HG03097 (cell line): ENCODE measurements around the gene MERTK.
"Not testable (repeated sequence)": the region's sequence is repeated elsewhere in the genome, so short reads cannot be mapped to it uniquely, and the experiment has no call there.

ENCODE experiments used
- ATAC-seq: cut with Tn5 transposase; IDR thresholded peaks from one replicate; pipeline ENCODE4 v1.9.1; 2021; ENCODE audit not compliant: unreplicated experiment, low FRiP score

MERTK gene

DNA sequence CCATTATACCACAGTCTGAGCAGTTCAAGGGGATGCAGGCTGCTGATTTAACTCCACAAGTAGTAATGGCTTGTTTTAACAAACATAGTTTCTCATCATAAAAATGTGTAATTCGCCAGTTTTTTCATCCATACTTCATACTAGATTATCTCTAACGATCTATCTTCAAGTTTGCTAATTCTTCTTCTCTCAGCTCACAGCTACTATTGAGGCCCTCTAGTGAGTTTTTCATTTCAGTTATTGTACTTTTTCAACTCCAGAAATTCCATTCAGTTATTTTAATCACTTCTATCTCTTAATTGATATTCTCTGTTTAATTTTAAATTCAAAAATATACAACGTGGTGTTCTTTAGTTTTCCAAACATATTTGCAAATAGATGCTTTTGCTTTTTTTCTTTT is 136.5 kb downstream of the MERTK start:
- ATAC-seq = no peak

DNA sequence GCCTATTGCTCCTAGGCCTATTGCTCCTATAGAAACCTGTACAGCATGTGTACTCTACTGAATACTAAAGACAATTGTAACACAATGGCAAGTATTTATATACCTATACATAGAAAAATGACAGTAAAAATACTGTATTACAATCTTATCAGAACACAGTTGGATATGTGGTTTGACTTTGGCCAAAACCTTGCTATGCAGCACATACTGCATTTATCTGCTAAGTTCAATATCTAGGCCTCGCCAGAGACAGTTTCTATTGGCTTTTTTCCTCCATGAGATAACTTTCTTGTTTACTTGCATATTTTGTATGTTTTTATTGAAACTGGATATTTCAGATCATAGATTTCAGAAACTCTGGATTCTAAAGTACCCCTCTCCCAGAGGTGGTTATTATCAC is 137.4 kb downstream of the MERTK start:
- no peak for ATAC-seq

DNA sequence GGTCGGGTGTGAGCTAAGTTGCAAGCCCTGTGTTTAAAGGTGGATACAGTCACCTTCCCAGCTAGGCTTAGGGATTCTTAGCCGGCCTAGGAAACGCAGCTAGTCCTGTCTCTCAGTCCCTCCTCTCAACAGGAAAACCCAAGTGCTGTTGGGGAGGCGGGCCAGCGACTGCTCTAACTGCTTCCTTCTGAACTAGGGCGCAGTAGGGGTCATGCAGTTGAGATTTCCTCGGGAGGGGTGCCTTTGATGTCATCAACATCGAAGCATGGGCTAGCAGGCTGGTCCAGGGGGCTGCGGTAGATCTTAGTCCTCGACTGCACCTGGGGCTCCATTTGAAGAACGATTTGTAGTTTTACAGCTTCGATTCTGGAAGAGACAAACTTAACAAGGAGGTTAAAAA is 141.1 kb downstream of the MERTK start:
- not testable (repeated sequence) for ATAC-seq

DNA sequence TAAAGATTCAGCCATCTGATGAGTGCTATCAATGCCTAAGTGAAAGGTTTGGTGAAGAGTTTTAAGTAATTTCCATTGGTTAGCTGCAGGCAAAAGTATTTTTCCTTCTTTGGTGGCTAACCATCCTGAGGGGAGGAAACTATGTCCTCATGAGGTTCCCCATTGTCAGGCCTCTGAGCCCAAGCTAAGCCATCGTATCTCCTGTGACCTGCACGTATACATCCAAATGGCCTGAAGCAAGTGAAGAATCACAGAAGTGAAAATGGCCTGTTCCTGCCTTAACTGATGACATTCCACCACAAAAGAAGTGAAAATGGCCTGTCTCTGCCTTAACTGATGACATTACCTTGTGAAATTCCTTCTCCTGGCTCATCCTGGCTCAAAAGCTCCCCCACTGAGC is 141.7 kb downstream of the MERTK start:
- ATAC-seq = not testable (repeated sequence)

DNA sequence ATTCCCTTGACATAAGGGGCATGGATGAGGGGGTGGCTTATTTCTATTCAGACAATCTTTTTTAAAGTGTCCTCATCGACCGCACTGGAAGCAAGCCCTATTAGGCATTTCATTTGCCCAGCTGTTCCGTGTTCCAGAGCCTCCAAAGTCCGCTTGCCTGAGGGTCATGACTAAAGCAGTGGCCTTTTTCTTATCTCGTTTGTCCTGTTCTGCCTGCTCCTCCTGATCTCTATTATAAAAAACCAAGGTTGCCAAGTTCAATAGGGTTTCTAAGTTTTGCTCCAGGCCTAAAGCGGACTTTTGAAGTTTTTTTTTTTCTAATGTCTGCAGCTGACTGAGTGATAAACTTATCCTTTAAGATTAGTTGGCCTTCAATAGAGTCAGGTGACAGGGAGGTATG is 143.1 kb downstream of the MERTK start:
- not testable (repeated sequence) for ATAC-seq

DNA sequence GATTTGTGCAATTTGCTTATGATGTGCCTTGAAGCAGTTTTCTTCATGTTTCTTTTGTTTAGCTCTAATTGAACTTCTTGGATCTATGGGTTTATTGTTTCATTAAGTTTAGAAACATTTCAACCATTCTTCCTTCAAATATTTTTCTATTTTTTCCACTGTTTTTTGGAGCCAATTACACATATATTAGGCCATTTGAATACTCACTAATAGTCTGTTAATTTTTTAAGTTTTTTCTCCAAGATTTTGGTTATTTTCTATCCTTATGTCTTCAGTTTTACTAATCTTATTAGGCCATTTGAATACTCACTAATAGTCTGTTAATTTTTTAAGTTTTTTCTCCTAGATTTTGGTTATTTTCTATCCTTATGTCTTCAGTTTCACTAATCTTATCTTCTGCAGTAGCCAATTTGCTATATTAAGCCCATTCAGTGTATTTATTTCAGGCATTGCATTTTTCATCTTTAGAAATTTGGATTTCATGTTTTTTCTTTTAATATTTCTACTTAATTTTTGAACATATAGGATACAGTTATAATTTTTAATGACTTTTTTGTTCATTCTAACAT is 147.1 kb downstream of the MERTK start:
- no peak for ATAC-seq

DNA sequence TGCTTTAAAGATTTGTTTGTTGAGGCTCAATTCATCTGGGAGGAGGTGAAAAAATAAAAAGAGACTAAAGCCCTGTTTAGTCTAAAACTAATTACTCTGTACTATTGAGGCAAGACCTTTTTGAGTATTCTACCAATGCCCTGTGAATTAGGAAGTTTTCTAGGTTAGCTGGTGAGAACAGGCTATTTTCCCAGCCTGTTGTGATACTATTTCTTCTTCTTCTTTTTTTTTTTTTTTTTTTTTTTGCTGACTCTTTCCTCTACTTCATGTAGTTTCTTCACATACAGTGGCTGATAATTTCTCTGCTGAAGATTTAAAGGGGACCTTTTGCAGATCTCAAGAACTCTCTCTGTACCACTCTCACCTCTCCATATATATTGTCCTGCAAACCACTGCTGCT is 147.8 kb downstream of the MERTK start:
- no peak for ATAC-seq

DNA sequence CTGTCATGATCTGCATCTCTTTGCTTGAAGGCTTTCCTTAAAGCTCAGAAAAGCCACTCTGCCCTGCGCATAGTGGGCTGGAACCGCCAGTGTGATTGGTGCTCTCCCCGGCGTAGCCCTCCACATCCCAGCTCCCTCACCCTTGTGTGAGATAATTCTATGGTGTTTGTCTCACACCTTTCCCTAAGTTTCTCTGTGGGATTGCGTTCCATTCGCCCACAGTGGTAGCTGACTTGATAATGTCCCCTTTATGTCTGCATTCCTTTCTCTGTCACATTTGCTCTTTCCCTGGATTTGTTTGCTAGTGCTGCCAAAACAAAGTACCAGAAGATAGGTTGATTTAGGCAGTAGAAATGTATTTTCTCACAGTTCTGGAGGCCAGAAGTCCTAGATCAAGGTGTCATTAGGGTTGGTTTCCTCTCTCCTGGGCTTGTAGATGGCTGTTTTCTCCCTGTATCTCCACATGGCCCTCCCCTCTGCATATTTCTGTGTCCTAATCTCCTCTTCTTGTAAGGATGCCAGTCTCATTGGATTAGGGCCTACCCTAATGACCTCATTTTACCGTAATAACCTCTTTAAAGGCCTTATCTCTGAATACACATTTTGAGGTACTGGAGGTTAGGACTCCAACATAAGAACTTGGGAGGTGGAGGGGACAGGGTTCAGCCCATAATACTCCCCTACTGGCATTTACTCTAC is 149.3 kb downstream of the MERTK start:
- no peak for ATAC-seq

DNA sequence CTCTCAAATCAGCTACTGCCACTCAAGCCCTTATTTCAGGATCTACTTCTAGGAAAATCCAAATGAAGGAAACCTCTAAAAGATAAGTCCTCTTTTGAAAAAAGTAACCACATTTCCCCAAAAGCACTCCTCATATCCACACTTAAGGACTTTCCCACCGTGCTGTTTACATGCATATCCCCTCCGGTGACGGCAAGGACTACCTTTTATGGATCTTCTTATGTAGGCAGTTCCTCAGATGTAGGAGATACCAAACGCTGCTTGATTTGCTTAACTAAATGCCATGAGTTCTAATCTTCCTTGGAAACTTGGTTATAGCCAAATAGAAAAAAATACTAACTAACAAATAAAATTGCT is 149.8 kb downstream of the MERTK start:
- ATAC-seq = no peak

DNA sequence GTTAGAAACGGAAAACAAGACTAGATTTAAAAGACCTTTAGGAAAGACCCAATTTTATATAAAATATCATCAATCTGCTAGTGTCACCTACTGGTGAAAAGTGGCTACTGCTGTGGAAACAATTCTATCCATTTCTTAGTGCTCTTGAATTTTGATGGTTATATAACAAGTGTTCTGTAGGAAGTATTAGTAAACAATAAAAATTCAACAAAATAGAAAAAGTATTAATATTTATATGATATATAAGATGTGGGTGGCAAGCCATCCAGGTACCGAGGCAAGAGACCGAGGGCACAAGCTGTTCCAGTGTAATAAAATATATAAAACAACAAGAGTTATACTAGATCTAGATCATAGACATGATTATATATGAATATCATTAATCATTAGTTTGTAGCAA is 150.5 kb downstream of the MERTK start:
- ATAC-seq = no peak

DNA sequence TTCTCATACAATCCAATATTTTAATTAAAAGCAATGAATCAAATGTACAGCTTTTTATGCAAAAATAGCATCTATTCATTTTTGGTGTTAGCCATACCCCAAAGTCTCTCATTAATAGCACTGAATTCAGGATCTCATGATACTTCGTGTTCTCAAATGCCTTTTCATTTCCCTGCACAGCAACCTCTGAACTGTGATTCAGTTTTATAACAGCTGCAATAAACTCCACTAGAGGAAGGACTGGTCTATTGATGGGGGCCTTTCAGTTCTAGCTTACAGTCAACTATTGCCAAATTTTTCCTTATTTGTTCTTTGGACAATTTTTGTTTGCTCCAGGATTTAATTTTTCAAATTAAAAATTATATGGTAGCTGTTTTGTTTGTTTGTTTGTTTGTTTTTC is 151.9 kb downstream of the MERTK start:
- ATAC-seq = no peak

DNA sequence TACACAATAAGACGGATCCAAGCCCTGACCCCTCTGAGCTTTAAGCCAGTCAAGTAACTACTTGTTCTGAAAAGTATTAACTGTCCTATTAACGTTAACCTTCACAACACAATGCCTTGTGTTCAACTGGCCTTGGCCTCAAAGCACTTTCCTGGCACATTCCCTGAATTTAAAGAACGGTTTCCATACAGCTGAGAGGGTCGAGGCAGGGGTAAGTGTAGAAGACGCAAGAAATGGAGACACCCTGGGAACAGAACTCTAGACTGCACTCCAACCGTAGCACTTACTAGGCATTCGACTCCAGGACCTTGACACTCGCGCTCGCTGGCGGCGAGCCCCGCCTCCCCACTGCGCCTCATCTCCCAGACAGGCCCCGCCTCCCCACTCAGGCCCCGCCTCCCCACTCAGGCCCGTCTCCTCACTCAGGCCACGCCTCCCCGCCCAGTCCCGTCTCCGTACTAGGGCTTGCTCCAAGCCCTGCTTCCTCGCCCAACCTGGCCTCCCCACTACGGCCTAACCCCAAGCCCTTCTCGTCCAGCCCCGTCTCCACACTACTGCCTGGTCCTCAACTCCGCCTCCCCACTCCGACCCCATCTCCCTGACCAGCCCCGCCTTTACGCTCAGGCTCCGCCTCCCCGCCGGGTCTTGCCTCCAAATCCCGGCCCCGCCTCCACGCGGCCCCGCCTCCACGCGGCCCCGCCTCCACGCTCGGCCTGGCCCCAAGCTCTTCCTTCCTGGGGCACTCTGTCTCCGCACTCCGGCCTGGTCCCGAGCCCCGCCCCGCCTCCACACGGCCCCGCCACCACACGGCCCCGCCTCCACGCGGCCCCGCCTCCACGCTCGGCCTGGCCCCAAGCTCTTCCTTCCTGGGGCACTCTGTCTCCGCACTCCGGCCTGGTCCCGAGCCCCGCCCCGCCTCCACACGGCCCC is 155.8 kb downstream of the MERTK start:
- ATAC-seq = peak; percentile 58

DNA sequence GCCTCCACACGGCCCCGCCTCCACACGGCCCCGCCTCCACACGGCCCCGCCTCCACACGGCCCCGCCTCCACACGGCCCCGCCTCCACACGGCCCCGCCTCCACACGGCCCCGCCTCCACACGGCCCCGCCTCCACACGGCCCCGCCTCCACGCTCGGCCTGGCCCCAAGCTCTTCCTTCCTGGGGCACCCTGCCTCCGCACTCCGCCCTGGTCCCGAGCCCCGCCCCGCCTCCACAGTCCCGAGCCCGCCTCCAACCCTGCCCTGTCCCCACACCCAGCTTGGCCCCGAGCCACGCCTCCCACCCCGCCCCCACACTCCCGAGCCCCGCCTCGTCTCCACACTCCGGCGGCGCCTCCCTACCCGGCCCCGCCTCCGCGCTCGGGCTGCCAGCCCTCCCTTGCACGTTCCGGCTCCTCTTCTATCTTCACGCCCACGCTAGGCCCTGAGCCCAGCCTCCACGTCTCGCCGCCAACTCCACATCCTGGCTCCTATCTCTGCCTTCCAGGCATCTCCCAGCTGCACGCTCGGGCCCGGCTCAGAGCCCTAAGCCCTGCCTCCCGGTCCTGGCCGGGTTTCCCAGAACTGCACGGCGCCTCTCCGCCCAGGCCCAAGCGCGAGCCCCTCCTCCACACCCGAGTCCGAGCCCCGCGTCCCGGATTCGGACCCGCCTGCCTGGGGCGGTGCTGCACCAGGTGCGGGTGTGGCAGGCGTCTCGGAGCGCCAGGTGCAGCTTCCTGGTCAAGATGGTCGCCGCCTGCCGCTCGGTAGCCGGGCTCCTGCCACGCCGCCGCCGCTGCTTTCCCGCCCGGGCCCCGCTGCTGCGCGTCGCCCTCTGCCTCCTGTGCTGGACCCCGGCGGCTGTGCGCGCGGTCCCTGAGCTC is 156.7 kb downstream of the MERTK start, which contains the start of gene TMEM87B:
Gene TMEM87B, plus strand, starts transcription at position 423 of the 883 bp plus-strand sequence. Its CDS starts 323 bp downstream, at position 746.
- ATAC-seq = peak; percentile 62

DNA sequence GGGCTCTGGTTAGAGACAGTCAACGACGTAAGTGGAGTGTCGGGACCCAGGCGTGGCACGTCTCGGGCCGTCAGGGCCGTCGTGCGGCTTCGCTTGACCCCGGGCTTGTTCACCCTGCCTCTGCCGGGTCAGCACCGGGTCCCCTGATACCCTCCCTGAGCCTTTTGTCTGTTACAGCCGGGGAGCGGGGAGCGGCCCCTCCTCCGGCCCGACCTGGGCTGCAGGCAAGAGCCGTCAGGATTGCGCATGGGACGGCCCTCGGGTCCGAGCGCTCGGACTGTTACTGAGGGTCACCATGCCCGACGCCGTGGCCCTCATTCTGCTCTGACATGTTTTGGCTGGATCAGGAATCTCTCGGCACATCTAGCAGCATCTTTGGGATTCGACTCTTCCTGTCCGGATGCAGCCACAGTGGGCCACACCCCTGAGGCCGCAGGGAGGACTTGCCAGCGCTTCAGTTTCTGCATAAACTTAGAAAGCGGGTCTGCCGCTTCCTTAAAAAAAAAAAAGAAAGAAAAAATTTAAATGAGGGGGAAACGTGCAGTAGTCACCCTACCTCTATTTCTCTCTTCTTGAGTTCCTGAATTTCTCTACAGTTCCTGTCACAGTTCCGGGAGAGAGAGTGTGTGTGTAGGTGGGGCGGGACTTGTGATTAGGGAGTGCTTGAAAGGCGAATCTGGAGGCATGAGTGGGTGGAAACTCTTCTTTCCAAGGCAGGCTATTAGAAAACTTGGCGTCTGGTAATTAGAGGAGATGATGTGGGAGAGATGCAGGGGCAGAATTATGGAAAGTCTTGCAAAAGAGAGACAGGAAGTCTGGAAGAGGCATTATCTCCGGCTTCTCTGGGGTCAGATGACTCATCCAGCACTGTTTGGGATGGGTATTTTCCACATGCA is 157.6 kb downstream of the MERTK start:
- ATAC-seq = no peak

DNA sequence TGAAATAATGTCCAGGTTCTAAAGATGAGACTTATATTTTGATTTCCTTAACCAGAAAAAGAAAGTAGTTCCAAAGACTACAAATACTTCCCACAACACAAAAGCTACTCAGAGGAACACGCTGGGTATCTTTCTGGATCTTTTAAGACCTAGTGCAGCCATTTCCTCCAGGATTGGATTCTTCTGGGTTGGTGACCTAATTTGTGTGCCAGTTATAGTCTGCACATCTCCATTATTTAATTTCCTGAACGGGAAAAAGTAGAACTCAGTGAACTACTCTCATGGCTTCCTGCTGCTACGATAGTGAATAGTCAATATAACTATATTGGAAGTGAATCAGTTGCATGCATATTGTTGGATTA is 158.2 kb downstream of the MERTK start:
- ATAC-seq = no peak

DNA sequence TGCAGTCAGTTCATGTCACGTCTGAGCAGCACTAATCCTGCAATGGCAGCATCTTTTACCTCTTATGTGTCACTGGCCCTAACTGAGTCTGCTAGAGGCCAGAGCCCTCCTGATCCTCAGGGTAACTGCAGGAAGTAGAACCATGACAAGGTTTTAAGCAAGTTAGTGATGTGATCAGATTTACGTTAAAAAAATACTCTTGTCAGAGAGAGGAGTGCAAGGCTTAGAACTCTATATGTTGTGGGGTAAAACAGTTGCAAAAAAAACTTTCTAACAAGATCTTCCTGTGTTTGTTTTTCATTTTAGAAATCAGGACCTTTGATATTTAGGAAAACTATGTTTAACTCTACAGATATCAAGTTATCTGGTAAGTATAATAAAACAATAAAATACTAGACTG is 161.3 kb downstream of the MERTK start:
- no peak for ATAC-seq

DNA sequence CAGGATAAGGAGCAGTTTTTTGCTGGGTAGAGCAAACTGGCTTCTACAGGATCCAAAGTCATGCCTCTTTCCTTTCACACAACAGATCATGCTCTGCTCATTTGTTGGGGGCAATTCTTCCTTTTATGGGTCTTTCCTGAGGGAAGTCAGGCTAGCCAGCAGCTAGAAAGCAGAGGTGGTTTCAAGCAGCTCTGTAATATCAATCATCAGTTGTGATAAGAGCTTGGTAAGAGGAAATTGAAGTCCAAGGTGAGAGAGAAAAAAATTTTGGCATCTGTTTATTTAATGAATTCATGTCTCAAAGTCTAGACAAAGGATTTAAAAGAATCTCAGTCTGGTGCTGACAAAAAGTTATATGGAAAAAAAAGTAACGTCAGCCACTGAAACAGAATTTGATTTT is 162.9 kb downstream of the MERTK start:
- ATAC-seq = no peak

DNA sequence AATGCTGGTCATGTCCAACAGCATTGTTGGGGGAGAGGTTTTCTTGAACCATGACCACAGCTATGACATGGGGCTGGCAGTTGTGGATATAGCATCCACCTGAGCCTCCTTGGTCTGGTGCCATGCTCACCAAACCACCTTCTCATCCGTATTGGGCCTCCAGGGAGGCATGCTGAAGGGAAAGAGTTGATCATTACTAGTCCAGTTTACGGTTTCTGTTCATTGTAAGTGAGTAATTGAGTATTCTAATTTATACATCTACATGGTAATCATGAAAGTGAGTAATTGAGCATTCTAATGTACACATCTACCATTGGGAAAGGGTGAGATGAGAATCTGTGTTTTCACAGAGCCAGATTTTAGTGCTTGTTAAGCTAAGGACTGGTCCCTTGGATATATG is 163.4 kb downstream of the MERTK start:
- no peak for ATAC-seq

DNA sequence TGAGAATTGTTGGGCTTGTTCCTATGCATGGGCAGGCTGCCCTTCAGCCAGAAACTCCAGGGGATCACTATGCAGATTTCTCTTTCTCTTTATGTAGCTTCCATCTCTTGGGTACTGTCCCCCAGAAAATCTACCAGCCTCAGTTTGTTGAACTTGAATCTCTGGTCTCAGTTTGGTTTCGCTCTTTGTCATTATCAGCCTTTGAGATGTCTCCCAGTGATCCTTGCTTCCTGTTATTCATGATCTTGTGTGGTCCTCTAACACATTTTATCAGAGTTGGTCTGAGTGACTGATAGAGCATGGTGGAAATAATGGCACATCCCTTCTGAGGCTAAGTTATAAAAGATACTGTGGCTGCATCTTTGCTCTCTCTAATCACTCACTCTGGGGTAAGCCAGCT is 164.5 kb downstream of the MERTK start:
- no peak for ATAC-seq

DNA sequence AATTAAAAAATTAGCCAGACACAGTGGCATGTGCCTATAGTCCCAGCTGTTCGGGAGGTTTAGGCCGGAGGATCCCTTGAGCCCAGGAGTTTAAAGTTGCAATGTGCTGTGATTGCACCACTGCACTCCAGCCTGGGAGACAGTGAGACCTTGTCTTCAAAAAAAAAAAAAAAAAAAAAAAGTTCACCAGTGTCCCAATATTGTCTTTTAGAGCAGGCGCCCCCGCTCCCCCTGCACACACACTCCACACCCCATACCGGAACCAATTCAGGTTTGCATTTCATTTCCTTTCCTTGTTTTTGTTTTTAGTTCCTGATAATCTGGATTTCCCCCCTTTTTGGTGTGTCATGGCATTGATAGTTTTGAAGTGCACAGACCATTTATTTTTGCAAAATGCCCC is 167.1 kb downstream of the MERTK start:
- no peak for ATAC-seq
